Neural progenitor cell (in vitro differentiated cells): Measurements from ENCODE around the gene ARHGAP42.

ENCODE experiments used
- EZH2 ChIP-seq: fragments of 200-600 bp; sonication (generic); IDR thresholded peaks from 2 replicates; pipeline ENCODE4 v1.6.1; 2017; ENCODE audit warnings: antibody characterized with exemption, mild to moderate bottlenecking, moderate library complexity
- EZH2phosphoT487 ChIP-seq: fragments of 200-600 bp; sonication (generic); IDR thresholded peaks from 2 replicates; pipeline ENCODE4 v1.6.1; 2017; ENCODE audit warnings: antibody characterized with exemption
- TF ChIP-seq, protein P1 (sequence below): fragments of 200-600 bp; sonication (generic); IDR thresholded peaks from 2 replicates; pipeline ENCODE4 v1.5.1; 2017; ENCODE audit warnings: antibody characterized with exemption, mild to moderate bottlenecking

- TF ChIP-seq, protein P1, sequence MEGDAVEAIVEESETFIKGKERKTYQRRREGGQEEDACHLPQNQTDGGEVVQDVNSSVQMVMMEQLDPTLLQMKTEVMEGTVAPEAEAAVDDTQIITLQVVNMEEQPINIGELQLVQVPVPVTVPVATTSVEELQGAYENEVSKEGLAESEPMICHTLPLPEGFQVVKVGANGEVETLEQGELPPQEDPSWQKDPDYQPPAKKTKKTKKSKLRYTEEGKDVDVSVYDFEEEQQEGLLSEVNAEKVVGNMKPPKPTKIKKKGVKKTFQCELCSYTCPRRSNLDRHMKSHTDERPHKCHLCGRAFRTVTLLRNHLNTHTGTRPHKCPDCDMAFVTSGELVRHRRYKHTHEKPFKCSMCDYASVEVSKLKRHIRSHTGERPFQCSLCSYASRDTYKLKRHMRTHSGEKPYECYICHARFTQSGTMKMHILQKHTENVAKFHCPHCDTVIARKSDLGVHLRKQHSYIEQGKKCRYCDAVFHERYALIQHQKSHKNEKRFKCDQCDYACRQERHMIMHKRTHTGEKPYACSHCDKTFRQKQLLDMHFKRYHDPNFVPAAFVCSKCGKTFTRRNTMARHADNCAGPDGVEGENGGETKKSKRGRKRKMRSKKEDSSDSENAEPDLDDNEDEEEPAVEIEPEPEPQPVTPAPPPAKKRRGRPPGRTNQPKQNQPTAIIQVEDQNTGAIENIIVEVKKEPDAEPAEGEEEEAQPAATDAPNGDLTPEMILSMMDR: no peak
- TF ChIP-seq EZH2 (no peak), EZH2phosphoT487 (no peak)
Measured at GRCh38 chr11:100680070-100680469, 7.0 kb upstream of the ARHGAP42 start.
